HCEC 1CT (cell line): ENCODE results near the gene PLS3.
A peak's percentile ranks its signal among the peaks of the same experiment; 100 is the strongest.

ENCODE experiments used
- DNase-seq: peaks from one replicate; pipeline ENCODE4 v3.0.0-alpha.2; 2017

The PLS3 gene

GRCh38 chrX:115573185-115573584 lies 12.2 kb downstream of the PLS3 start:
- no peak for DNase-seq

DNA sequence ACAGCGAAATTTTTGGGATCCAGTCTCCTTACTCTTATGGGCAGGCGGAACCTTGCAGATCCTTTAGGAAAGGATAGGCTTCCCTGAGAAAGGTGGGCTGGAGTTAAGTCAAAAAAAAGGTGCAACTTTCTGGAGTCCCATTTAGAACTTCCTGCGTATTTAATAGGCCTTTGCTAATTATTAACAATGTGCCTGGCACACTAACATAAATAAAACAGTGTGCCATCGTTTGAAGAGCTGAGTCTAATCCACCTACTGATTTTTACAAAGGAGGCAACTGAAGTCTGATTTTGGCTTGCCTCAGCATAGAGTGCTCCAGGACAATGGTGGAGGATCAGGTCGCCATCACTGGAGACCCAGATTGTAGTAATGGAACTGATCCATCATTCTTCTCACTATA lies 15.7 kb downstream of the PLS3 start:
- DNase-seq, result no peak

DNA sequence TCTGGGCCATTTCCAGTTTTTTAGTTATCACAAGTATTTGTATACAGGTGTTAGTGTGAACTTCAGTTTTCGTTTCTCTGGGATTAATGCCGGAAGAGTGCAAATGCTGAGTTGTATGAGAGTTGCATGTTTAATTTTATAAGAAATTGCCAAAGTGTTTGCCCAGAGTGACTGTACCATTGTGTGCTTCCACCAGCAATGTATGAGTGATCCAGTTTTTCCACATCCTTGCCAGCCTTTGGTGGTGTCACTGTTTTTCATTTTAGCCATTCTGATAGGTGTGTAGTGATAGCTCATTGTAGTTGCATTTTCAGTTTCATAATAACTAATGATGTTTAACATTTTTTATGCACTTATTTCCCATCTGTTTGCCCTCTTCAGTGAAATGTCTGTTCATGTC lies 18.4 kb downstream of the PLS3 start:
- no peak for DNase-seq

GRCh38 chrX:115579786-115580294 lies 18.9 kb downstream of the PLS3 start:
- no peak for DNase-seq

- DNase-seq, result no peak
Measured at GRCh38 chrX:115581759-115582615, 21.0 kb downstream of the PLS3 start.

DNA sequence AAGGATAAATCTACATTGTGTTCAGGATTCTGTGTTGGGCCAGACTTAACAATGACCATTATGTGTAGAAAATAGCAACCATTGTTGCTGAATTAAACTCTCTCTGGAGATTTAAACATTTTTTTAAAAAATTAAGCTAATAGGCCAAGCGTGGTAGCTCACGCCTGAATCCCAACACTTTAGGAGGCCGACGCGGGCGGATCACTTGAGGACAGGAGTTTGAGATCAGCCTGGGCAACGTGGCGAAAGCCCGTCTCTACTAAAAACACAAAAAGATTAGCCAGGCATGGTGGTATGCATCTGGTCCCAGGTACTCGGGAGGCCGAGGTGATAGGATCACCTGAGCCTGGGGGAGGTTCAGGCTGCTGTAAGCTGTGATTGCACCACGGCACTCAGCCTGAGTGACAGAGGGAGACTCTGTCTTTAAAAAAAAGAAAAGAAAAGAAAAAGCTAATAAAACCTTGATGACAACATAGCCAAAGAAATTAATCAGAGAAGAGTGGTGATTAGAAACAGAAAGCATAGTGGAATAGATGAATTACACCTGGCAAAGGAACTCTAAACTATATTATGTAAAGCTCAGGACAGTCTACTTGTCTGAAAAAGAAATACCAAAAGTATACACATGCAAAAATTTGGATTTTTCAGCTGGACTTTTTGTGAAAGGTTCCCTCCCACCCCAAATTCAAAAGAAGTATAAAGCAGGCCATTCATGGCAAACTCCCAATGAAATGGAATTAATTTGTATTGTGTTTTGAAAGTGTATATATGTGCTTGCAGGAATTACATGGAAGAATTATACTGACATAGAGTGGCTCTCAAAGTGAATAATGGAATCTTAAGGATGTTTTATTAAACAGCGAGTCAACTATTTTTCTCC lies 21.9 kb downstream of the PLS3 start:
- DNase-seq, result no peak

DNA sequence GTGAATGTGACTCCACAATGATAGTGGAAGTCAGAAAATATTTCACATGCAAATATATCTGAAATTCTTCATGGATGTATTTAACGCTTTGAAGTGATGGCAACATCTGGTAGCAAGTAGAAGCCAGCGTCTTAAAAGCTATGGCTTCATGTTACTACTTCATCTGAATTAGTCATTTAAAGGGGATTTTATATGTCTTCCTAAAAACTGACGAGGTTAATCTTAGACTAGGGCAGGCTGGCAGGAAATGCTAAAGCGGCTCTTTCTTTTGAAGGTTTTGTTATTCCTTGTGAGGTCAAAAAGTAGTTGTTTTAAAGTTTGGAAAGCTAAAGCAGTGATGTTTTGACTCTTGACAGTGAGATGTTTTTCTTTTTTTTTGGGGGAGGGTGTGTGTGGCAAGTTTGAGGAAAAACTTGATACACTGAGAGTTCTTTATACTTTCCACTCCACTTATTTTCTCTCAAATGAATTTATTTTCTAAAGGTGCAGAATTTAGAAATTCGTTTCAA lies 22.6 kb downstream of the PLS3 start:
- peak; percentile 66 for DNase-seq

DNA sequence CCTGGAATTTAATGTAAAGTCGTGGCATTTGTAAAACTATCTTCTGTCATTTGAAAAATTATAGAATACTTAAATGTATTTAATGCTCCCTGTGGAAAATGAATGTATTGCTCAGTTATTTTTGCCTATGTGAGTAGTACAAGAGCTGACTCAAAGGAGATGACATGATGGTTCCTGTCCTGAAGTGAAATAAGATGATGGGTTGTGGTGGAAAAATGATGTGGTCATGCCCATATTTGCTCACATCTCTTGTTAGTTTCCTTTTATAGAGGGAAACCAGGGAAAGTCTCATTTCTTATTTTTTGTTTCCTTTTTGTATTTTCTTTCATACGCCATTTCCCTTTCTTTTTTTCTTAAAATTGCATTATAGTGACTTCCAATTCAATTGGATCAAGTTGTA lies 23.7 kb downstream of the PLS3 start:
- DNase-seq, result peak; percentile 58

GRCh38 chrX:115588179-115588578 lies 27.2 kb downstream of the PLS3 start:
- no peak for DNase-seq

DNA sequence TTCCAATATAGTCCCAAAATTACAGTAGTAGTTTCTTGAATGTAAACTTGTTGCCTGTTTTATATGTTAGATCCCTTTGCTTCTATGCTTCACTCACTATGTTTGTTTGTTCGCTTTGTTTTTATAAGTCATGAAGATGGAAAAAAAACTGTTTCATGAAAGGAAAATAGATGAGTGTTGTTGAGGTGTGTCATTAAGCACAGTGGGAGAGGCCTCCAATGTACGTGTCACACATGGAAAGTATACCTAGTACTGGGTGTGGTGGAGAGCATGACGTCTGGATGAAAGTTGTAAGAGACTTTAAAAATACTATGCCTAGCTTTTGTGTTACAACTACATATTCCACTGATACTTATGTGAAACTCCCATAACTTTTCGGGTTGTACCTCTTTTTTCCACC lies 28.4 kb downstream of the PLS3 start:
- DNase-seq, result no peak

DNA sequence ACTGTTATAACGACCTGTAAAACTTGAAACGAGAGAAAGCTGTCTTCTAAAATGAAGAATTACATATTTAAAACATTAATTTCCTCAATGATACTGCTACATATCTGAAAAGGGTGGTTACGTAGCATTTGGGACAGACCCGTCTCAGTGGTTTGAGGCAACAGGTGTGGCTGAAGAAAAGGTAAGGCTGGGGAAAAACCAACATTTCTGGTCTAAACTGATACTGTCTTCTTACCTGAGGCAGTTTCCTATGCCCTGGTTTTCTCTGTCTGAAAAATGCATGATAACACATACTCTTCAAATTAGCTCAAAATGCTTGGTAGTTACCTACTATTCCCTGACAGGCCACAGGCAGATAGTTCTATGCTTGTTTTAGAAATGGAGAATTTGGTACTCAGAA lies 30.4 kb downstream of the PLS3 start:
- no peak for DNase-seq

GRCh38 chrX:115591856-115592842 lies 31.2 kb downstream of the PLS3 start:
- DNase-seq, result no peak

GRCh38 chrX:115592997-115593734 lies 32.2 kb downstream of the PLS3 start:
- peak; percentile 67 for DNase-seq

DNA sequence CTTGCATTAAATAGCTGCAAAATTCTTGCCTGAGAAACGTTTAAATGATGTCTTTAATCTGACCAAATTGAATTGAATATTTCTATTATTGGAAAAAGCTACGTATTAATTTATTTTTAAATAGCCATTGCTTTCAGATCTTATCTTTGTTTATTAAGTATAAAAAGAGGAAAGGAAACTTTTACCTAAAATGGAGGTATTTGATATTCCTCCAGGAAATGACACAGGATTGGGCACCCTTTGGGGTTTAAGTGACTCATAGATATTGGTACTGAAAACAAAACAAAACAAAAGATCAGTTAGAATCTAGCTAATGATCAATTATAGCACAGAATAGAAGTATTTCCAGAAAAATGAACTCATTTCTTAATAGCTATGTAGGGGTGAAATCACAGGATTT lies 34.1 kb downstream of the PLS3 start:
- DNase-seq, result no peak

- no peak for DNase-seq
Measured at GRCh38 chrX:115598556-115598955, 37.6 kb downstream of the PLS3 start.

- DNase-seq, result no peak
Measured at GRCh38 chrX:115602308-115602707, 41.3 kb downstream of the PLS3 start.

DNA sequence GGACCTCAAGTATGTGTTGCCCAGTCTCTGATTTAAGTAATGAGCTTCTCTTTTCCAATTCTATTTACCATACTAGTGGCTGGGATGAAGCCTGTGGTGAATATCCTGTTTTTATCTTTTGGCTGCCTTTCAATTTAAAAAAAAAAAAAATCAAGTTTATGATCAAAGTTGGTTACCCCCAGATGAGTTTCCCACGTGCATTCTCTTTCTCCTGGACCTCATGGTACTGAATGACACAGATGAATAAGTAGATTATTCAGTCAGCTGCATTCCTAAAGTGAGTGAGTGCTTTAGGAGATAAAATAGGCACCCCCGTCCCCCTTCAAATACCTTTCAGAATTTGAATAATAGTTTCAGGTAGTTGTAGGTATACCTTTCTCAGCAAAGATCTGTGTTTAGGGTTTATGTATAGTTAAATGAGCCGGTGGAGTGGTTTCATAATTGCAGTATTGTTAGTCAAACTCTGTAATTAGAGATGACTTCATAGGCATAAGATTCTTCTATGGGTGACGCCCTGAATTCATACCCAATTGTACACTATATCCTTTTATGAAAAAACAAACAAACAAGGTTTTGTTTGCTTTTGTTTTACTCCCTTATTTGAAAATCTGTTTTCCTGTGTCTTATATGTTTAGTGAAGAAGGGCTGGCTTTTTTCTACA lies 41.9 kb downstream of the PLS3 start:
- no peak for DNase-seq

- DNase-seq, result no peak
Measured at GRCh38 chrX:115603534-115604074, 42.6 kb downstream of the PLS3 start.

DNA sequence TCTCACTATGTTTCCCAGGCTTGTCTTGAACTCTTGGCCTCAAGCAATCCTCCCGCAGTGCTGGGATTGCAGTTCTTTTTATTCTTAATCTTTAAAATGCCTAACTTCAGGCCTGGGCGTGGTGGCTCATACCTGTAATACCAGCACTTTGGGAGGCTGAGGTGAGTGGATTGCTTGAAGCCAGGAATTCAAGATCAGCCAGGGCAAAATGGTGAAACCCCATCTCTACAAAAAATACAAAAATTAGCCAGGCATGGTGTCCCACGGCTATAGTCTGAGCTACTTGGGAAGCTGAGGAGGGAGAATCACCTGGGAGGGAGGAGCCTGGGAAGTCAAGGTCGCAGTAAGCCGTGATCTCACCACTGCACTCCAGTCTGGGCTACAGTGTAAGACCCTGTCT lies 45.9 kb downstream of the PLS3 start:
- no peak for DNase-seq

DNA sequence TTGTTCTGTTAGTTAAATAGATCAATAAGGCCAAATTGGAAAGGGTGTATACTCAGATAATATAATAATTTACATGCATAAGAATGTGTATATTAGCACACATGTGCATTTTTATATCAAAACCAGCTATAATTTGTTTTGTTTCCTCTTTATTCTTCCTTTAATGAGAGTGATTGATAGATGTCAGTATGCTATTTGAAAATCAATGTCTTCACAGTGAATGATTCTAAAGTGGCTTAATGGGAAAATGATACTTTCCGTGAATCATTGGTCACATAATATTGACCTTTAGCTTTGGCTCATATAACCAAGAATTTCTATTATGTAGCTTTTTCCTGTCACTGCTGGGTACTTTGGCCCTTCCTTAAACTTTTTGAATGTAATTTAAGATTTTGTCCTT lies 48.6 kb downstream of the PLS3 start:
- no peak for DNase-seq
